Lower leg skin (tissue), 4 donors: ENCODE measurements around the gene SIK3. TPM values are rescaled to one million over a fixed set of nuclear protein-coding genes. Genes with fewer than 3 reads are reported as not detected.

Source experiments
- DNase-seq, 2 donors: peaks; one replicate each; pipeline ENCODE4 v3.0.0-alpha.2; 2019; ENCODE audit warnings: low spot score in 2 of 2
- H3K4me3 ChIP-seq: fragments of 200-600 bp; sonication (generic); 2 replicates; pipeline ENCODE4 v1.5.1; 2017; ENCODE audit warnings: mild to moderate bottlenecking, low read depth; ENCODE audit not compliant: poor library complexity, severe bottlenecking
- CTCF ChIP-seq, 3 donors: fragments of 450-650 bp; IDR thresholded peaks; one replicate each; pipeline ENCODE4 v1.5.1; 2016; ENCODE audit warnings: antibody characterized with exemption in 3 of 3, mild to moderate bottlenecking in 3 of 3, moderate library complexity in 2 of 3
- POLR2A ChIP-seq, 2 donors: fragments of 450-650 bp; IDR thresholded peaks; one replicate each; pipeline ENCODE4 v1.6.1; 2016 to 2017; ENCODE audit warnings: antibody characterized with exemption in 2 of 2, mild to moderate bottlenecking in 1 of 2, moderate library complexity in 1 of 2
- WGBS, 2 donors: methylation state at CpG; one replicate each; pipeline ENCODE4 v1.1.5; 2018; 5-methylcytosine and 5-hydroxymethylcytosine counted together
- intact Hi-C: fragments of 100-400 bp; cut with DNase I; formaldehyde crosslinking; loops from one replicate; pipeline ENCODE4 v1.15.0; 2023; ENCODE audit warnings: low total_unique reads
- total RNA-seq, 4 donors: library from RNA; depleted of rRNA; stranded (reverse); fragments of >200 nt; gene quantifications; one replicate each; pipeline ENCODE4 v1.1.0, GENCODE V29; 2016

The SIK3 gene
- total RNA-seq, 4 donors from 2014 or later = 26.7 to 37.5 (median 30.1) TPM

- intact Hi-C loops = no loop called here
- H3K4me3 ChIP-seq = no peak overlapping the region
- WGBS, 2 donors = 94 to 96% methylated on average over 1 of the region's 1 CpG
- no peak for DNase-seq
- no peak for TF ChIP-seq POLR2A (IDR thresholded peaks at IDR 0.05)
- no peak for TF ChIP-seq CTCF (IDR thresholded peaks at IDR 0.05)
Observed at GRCh38 chr11:116935514-116935913, 162.7 kb downstream of the SIK3 start.

GRCh38 chr11:116935089-116935488 is 163.1 kb downstream of the SIK3 start:
- TF ChIP-seq CTCF (IDR thresholded peaks at IDR 0.05) (no peak), POLR2A (IDR thresholded peaks at IDR 0.05) (no peak)
- DNase-seq = no peak
- 100% methylated on average over 1 of the region's 1 CpG for WGBS, 2 donors
- intact Hi-C loops = no loop called here
- H3K4me3 ChIP-seq = no peak overlapping the region

GRCh38 chr11:116933961-116934360 is 164.3 kb downstream of the SIK3 start:
- 94 to 99% methylated on average over 3 of the region's 3 CpGs for WGBS, 2 donors
- H3K4me3 ChIP-seq = no peak overlapping the region
- DNase-seq = no peak
- intact Hi-C loops = no loop called here
- TF ChIP-seq CTCF (IDR thresholded peaks at IDR 0.05) = no peak
- no peak for TF ChIP-seq POLR2A (IDR thresholded peaks at IDR 0.05)

- DNase-seq = no peak
- WGBS, 2 donors = 82 to 86% methylated on average over 7 of the region's 7 CpGs
- intact Hi-C loops = no loop called here
- H3K4me3 ChIP-seq = no peak overlapping the region
- no peak for TF ChIP-seq CTCF (IDR thresholded peaks at IDR 0.05)
Observed at GRCh38 chr11:116932181-116932580, 166.0 kb downstream of the SIK3 start.

GRCh38 chr11:116931206-116931953 is 166.8 kb downstream of the SIK3 start:
- no peak for DNase-seq
- no peak overlapping the region for H3K4me3 ChIP-seq
- intact Hi-C loops = no loop called here
- TF ChIP-seq POLR2A (IDR thresholded peaks at IDR 0.05) (no peak), CTCF (IDR thresholded peaks at IDR 0.05) (no peak)
- WGBS, 2 donors = 38 to 48% methylated on average over 7 of the region's 7 CpGs

- DNase-seq = no peak
- intact Hi-C loops = no loop called here
- WGBS, 2 donors = 55 to 63% methylated on average over 2 of the region's 2 CpGs
- no peak overlapping the region for H3K4me3 ChIP-seq
- no peak for TF ChIP-seq POLR2A (IDR thresholded peaks at IDR 0.05)
- TF ChIP-seq CTCF (IDR thresholded peaks at IDR 0.05) = no peak
Observed at GRCh38 chr11:116930586-116930985, 167.6 kb downstream of the SIK3 start.
